GM21390 (cell line): Measurements from ENCODE around the gene LFNG.

ENCODE experiments used
- ATAC-seq: cut with Tn5 transposase; IDR thresholded peaks from one replicate; pipeline ENCODE4 v1.9.1; 2021; ENCODE audit not compliant: unreplicated experiment

The LFNG gene

GRCh38 chr7:2483494-2483893 is 36.1 kb upstream of the LFNG start:
- ATAC-seq, result no peak

- ATAC-seq, result no peak
Measured at GRCh38 chr7:2484868-2485267, 34.7 kb upstream of the LFNG start.

GRCh38 chr7:2487586-2488271 is 31.8 kb upstream of the LFNG start:
- ATAC-seq, result no peak

- ATAC-seq, result no peak
Measured at GRCh38 chr7:2488272-2488645, 31.3 kb upstream of the LFNG start.

DNA sequence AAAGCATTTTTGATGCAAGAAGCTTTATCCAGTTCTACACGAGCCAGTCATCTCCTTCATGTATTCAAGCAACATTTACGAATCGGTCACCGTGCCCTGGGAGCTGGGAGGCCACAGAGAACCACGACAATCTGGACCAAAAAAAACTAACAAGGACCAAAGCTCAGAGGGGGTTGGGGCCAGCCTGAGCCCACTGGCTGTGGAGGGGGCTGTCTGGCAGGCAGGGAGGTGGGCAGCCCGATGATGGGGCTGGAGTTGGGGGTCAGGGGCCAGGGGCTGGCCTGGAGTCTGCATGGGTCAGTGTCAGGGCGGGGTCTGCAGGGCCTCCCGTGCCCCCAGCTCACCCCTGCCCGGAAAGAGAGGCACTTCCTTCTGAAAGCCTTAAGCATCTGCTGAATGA is 30.9 kb upstream of the LFNG start:
- no peak for ATAC-seq

- ATAC-seq, result no peak
Measured at GRCh38 chr7:2490181-2490651, 29.4 kb upstream of the LFNG start.

- no peak for ATAC-seq
Measured at GRCh38 chr7:2492038-2492437, 27.5 kb upstream of the LFNG start.

GRCh38 chr7:2493205-2494164 is 26.1 kb upstream of the LFNG start:
- ATAC-seq, result no peak

DNA sequence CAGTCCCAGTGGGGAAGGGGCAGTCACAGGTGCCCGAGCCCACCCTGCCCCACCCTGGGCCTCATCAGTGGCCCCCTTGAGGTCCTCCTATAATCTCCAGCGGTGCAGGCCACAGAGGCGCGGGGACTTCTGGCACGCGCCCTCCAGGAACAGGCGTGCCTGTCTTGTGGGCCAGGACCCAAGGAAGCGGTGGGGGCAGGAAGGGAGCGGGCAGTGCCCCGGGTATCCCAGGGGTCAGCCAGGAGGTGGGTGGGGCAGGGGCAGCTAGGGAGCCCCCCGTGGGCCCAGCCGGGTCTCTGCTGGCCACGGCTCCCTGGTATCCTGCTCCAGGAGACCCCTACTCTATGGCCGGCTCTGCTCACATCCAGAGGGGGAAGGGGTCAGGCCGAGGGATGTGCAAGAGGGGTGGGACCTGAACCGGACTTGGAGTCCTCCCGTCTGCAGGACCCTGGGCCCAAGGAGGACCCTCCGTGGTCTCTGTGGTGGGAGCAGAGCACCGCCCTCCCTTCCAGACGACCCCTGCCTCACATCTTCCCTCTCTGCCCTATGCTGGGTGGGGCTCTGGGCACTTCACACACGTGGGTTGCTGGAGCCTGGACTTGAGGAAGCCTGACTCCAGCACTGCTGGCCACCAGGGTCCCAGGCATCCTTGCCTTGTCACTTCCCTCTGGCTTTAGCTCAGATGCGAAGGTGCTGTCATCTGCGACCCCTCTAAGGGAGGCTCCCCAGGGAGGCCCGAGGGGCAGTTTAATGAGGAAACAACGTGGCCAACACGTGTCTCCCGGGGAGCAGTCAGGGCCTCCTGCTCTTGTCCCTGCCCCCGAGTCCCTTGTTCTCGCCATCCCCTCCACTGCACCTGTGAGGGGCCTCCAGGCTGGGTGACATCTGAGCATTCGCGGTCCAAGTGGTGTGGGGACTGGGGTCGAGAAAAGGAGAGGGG is 25.1 kb upstream of the LFNG start:
- ATAC-seq, result no peak

DNA sequence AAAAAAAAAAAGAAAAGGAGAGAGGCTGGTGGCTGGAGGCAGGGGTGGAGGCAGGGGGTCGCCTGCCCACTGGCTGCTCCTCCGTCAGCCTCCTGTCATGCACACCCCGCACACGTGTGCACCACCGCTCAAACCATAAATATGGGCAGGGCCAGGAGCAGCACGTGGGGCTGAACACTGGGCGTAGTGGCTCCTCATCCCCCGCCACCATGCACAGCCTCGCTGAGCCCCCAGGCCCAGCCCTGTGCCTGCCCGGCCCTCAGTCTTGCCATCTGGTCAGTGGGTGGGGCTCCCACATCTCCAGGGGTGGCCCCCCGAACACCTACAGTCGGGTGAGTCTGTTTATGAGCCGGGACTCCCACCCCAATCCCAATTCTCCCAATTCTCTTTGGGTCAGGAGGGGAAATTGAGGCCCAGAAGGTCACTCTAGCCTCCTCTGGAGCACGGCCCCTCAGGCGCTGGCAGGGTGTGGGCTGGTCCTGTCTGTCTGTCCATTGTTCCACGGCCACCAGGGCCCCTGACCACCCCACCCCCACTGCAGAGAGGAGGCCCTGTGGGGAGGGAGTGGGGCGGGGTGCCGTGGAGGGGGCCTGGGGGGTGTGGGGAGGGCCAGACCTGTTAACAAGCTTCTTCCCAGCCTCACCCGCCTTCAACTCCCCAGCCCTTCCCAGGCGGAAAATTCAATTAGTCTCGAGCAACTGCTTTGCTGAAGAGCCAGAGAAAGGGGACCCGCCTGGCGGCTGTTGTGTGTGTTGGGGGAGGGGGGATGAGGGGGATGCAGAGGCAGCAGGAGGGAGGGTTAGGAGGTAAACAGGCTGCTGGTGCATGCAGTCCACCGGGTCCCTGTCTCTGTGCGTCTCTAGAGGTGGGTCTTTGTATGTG is 23.9 kb upstream of the LFNG start:
- no peak for ATAC-seq

DNA sequence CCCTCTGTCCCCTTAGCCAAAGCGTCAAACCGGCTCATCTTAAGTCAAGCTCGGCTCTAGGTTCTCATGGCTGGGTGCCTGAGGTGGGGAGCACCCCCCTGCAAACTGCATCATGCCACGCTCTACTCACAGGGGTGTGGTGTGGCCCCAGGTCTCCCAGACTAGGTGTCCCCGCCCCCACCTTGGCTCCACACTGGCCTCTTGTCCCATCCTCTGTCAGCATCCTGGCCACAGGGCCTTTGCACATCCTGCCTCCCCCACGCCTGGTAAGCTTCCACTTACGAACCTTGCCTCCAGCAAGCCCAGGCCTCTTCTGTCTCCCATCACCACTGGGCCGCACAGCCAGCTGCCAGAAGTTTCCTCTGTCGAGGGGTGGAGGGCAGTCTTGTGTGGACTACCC is 23.2 kb upstream of the LFNG start:
- ATAC-seq, result no peak

- no peak for ATAC-seq
Measured at GRCh38 chr7:2497065-2497464, 22.5 kb upstream of the LFNG start.

GRCh38 chr7:2497500-2498336 is 21.9 kb upstream of the LFNG start:
- ATAC-seq, result no peak

GRCh38 chr7:2498708-2499107 is 20.9 kb upstream of the LFNG start:
- ATAC-seq, result no peak

DNA sequence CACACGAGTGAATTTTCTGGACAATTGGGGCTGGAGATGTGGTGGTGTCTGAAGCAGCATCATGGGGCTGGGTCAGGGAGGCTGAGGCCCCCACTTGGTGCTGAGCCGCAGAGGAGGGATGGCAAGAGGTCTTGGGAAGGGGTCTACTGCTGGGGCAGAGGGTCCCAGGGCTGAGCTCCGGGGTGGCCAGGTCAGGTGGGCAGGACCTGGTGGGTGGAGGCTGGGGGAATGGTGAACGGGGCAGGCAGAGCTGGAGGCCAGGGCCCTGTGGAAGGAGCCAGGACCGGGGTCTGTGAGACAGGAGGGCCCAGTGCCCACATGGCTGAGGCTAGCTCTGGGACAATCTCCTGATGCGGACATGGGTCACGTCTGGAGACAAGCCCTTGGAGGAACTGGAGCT is 20.4 kb upstream of the LFNG start:
- no peak for ATAC-seq

- ATAC-seq, result no peak
Measured at GRCh38 chr7:2499719-2500430, 19.7 kb upstream of the LFNG start.

DNA sequence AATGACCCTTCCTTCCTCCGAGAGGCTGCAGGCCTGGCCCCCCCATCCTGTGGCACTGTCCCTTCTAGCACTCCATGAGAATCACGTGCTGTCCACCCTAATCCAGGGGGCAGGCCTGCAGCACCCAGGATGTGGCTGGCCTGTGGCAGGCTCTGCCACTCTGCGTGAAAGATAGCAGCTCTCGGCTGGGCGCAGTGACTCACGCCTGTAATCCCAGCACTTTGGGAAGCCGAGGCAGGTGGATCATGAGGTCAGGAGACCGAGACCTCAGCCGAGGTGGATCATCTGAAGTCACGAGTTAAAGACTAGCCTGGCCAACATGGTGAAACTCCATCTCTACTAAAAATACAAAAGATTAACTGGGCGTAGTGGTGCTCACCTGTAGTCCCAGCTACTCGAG is 18.9 kb upstream of the LFNG start:
- no peak for ATAC-seq

- ATAC-seq, result no peak
Measured at GRCh38 chr7:2501947-2502646, 17.5 kb upstream of the LFNG start.
